SK-N-MC (cell line): ENCODE results near the gene ATP2B2.

Source experiments
- FOXP2 ChIP-seq: optimal IDR thresholded peaks from 2 replicates; pipeline ENCODE3; 2011; ENCODE audit warnings: mild to moderate bottlenecking, moderate library complexity; ENCODE audit not compliant: insufficient read depth; ENCODE audit errors: extremely low read length, control extremely low read depth
- POLR2AphosphoS5 ChIP-seq: IDR thresholded peaks from 2 replicates; pipeline ENCODE4 v1.6.1; 2012; ENCODE audit warnings: mild to moderate bottlenecking, low read depth, low read length, borderline replicate concordance

DNA sequence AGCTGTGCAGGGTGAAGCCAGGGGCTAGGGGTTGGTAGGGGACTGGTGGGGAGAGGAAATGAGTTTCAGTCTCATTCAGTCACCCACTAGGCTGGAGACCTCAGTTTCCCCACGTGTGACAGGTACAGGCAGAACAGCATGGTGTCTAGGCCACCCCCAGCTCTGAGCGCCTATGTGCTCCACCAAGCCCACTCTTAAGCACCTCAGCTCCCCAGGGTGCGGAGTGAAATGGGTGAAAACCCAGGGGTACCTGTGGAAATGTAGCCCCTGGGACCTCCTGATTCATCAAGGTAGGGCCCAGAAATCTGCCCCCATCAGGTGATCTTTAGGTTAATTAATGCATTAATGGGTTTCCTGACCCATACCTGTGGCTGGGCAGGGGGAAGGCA, 3.7 kb downstream of the ATP2B2 start:
- TF ChIP-seq POLR2AphosphoS5 (no peak), FOXP2 (no peak)
